GM12801 (cell line): ENCODE data around the gene BMPR1B.

Source experiments
- TF ChIP-seq, protein P1 (sequence below): IDR thresholded peaks from one replicate; pipeline ENCODE4 v1.5.1; 2011; ENCODE audit warnings: control low read depth; ENCODE audit not compliant: insufficient read length; ENCODE audit errors: extremely low read depth

The BMPR1B gene

DNA sequence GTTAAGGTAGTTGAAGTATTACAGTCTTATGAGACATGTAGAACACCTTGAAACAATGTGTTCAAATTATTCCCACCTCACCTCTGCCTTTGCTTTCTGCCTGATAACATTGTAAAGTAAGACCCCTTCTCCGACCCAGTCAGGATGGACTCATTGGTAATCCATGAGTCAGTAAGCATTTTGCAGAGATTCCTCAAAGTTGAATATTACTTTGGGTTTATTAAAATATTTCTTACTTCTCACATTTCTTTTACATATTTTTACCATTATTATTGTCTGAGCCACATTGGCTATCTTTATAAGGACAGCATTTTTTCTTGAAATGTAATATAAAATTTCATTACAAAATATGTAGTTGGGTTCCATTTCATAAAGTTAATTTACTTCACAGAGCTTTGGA lies 201.6 kb downstream of the BMPR1B start:
- TF ChIP-seq, protein P1, sequence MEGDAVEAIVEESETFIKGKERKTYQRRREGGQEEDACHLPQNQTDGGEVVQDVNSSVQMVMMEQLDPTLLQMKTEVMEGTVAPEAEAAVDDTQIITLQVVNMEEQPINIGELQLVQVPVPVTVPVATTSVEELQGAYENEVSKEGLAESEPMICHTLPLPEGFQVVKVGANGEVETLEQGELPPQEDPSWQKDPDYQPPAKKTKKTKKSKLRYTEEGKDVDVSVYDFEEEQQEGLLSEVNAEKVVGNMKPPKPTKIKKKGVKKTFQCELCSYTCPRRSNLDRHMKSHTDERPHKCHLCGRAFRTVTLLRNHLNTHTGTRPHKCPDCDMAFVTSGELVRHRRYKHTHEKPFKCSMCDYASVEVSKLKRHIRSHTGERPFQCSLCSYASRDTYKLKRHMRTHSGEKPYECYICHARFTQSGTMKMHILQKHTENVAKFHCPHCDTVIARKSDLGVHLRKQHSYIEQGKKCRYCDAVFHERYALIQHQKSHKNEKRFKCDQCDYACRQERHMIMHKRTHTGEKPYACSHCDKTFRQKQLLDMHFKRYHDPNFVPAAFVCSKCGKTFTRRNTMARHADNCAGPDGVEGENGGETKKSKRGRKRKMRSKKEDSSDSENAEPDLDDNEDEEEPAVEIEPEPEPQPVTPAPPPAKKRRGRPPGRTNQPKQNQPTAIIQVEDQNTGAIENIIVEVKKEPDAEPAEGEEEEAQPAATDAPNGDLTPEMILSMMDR = no peak

DNA sequence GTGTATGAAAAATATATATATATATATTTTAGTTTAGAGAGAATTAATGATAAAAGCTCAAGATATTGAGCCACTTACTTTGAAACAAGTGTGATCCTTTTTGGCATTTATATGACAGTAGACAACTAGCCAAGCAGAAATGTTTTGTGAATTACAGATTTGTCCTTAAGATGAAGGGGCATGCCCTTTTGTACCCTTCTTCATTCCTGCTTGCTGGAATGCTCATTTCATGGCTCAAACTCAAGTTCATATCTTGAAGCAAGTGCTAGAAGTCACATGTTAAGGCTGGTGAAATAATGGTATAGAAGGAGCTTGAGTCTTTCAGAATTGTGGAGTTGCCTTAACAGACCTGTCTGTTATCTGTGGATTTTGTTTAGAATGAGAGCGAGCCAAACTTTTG lies 203.0 kb downstream of the BMPR1B start:
- TF ChIP-seq, protein P1 = no peak

DNA sequence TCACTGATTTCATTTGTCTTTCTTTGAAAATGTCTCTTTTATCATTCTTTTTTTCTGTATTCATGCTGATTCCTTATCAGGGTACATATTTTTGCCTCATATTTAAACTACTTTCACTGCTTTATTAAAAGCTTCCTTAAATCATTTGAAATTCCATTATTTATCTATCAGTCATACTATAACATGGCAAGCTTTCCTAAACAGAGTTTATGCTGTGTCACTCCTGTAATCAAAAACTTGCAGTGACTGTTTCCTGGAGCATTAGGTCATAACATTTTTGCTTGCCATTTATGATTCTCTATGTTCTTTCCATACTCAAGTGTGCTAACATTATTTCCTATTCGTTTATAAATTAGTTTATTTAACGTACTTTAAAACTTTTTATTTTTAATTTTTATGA lies 203.7 kb downstream of the BMPR1B start:
- TF ChIP-seq, protein P1 = no peak

DNA sequence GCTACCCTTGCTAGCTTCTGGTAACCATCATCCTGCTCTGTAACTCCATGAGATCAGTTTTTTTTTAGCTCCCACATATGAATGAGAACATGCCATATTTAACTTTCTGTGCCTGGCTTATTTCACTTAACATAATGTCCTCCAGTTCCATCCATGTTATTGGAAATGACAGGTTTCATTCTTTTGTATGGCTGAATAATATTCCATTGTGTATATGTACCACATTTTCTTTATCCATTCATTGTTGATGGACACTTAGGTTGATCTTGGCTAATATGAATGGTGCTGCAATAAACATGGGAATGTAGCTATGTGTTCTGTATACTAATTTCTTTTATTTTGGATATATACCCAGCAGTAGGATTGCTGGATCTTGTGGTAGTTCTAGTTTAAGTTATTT lies 204.7 kb downstream of the BMPR1B start:
- TF ChIP-seq, protein P1 = no peak

DNA sequence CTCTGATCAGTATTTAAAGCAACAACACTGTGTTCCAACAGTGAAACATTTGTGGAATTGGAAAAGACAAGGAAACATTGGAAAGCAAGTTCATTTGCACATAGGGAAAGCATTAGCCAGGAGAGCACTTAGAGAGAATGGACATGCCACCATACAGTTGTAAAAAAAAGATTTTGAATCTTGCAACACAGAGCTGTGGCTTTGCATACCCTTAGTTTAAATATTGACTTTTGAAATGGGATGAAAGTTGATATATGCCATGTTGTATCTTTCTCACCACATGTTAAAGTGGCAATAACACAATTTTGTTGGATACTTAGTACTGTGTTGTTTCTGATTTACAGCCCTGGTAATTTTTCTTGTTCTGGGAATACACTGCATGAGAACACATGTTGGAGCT lies 208.1 kb downstream of the BMPR1B start:
- TF ChIP-seq, protein P1 = no peak

DNA sequence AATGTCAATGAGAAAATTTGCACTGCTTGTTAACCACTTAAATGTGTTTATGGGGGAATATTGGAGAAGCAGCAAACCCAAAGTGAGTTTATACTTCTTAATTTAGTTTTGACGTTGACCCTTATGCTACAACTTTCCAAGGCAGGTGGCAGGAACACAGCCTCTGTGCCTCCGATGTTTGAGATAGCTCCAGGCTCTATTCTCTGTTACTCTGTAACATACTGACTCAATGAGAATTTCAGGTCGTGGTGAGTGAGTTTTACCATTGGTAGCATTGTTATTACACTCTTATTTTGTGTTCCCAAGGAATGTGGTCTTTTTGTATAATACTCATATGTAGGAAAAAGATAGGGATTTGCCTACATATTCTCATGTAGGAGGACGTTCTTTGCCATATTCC lies 210.7 kb downstream of the BMPR1B start:
- TF ChIP-seq, protein P1 = no peak

DNA sequence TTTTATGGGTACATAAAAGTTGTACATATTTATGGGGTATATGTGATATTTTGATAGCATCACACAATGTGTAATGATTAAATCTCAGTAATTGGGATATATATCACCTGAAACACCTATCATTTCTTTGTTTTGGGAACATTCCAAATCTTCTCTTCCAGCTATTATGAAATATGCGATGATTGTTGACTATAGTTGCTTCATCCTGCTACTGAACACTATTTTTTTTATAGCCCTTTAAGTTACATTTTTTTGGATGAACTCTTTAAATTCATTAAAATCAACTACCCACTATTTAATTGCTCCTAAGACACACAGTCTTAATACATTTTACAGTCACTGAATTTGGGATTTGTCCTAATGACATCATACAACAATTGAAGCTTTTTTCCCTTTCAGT lies 212.9 kb downstream of the BMPR1B start:
- TF ChIP-seq, protein P1 = no peak

DNA sequence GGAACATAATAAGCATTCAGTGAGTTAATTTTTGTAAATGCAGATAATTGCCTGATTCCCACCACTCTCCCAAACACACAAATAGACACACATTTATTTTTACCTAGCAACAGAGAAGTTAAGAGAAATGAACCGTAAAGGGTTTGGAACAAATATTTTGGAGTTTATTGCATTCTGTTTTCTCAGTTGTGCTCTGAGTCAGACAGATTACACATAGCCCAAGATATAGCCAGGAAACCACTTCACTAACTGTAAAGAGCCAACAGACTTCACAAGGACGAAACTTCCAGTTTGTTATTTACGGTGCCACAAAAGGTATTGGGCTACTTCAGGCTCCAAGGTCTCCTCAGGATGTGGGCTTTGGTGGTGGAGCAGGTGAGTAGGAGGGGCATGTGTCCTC lies 217.0 kb downstream of the BMPR1B start:
- TF ChIP-seq, protein P1 = no peak
